RCC 7860 (cell line): ENCODE data around the gene PAQR5.
"Not testable (repeated sequence)": the region's sequence is repeated elsewhere in the genome, so short reads cannot be mapped to it uniquely, and the experiment has no call there.

Source experiments
- DNase-seq: peaks from one replicate; pipeline ENCODE4 v3.0.0-alpha.2; 2015; ENCODE audit warnings: low spot score
- FAIRE-seq: peaks from 2 replicates; lab custom pipeline; 2012; peaks lifted over from hg19 to GRCh38; lab: Jason Lieb, UNC

Gene PAQR5

GRCh38 chr15:69346112-69346511 is 47.4 kb downstream of the PAQR5 start:
- no peak for DNase-seq
- no peak for FAIRE-seq

- FAIRE-seq (no peak), DNase-seq (no peak)
Observed at GRCh38 chr15:69351333-69351732, 52.6 kb downstream of the PAQR5 start.

GRCh38 chr15:69351884-69352283 is 53.2 kb downstream of the PAQR5 start:
- DNase-seq, result no peak
- FAIRE-seq, result no peak

GRCh38 chr15:69357773-69358771 is 59.4 kb downstream of the PAQR5 start:
- DNase-seq (no peak), FAIRE-seq (no peak)

GRCh38 chr15:69358850-69359249 is 60.1 kb downstream of the PAQR5 start:
- no peak for FAIRE-seq
- no peak for DNase-seq

GRCh38 chr15:69359722-69360121 is 61.0 kb downstream of the PAQR5 start:
- DNase-seq (no peak), FAIRE-seq (no peak)

GRCh38 chr15:69360642-69361041 is 61.9 kb downstream of the PAQR5 start:
- FAIRE-seq (no peak), DNase-seq (no peak)

GRCh38 chr15:69367236-69367635 is 68.5 kb downstream of the PAQR5 start:
- no peak for DNase-seq
- FAIRE-seq, result no peak

- DNase-seq (no peak), FAIRE-seq (no peak)
Observed at GRCh38 chr15:69369631-69370030, 70.9 kb downstream of the PAQR5 start.

- no peak for FAIRE-seq
Observed at GRCh38 chr15:69373406-69373805, 74.7 kb downstream of the PAQR5 start.

GRCh38 chr15:69375151-69375790 is 76.6 kb downstream of the PAQR5 start:
- DNase-seq (no peak), FAIRE-seq (no peak)

More at GRCh38 chr15:69373406-69373805, 74.7 kb downstream of the PAQR5 start:
- no peak for DNase-seq

- no peak for FAIRE-seq
- no peak for DNase-seq
Observed at GRCh38 chr15:69377216-69377970, 78.7 kb downstream of the PAQR5 start.

GRCh38 chr15:69380100-69380725 is 81.5 kb downstream of the PAQR5 start:
- no peak for FAIRE-seq
- DNase-seq, result no peak

- no peak for FAIRE-seq
- DNase-seq, result no peak
Observed at GRCh38 chr15:69380726-69381105, 82.0 kb downstream of the PAQR5 start.

- DNase-seq, FAIRE-seq: not testable (repeated sequence)
Observed at GRCh38 chr15:69382176-69382575, 83.5 kb downstream of the PAQR5 start.

- DNase-seq, FAIRE-seq: not testable (repeated sequence)
Observed at GRCh38 chr15:69384066-69384465, 85.4 kb downstream of the PAQR5 start.

- DNase-seq, result no peak
- no peak for FAIRE-seq
Observed at GRCh38 chr15:69384626-69385598, 86.2 kb downstream of the PAQR5 start.

- no peak for FAIRE-seq
- DNase-seq, result no peak
Observed at GRCh38 chr15:69385831-69386230, 87.1 kb downstream of the PAQR5 start.

GRCh38 chr15:69386284-69386683 is 87.6 kb downstream of the PAQR5 start:
- no peak for DNase-seq
- FAIRE-seq, result no peak
